Measurements from ENCODE around the gene NEK4.

The NEK4 gene

DNA sequence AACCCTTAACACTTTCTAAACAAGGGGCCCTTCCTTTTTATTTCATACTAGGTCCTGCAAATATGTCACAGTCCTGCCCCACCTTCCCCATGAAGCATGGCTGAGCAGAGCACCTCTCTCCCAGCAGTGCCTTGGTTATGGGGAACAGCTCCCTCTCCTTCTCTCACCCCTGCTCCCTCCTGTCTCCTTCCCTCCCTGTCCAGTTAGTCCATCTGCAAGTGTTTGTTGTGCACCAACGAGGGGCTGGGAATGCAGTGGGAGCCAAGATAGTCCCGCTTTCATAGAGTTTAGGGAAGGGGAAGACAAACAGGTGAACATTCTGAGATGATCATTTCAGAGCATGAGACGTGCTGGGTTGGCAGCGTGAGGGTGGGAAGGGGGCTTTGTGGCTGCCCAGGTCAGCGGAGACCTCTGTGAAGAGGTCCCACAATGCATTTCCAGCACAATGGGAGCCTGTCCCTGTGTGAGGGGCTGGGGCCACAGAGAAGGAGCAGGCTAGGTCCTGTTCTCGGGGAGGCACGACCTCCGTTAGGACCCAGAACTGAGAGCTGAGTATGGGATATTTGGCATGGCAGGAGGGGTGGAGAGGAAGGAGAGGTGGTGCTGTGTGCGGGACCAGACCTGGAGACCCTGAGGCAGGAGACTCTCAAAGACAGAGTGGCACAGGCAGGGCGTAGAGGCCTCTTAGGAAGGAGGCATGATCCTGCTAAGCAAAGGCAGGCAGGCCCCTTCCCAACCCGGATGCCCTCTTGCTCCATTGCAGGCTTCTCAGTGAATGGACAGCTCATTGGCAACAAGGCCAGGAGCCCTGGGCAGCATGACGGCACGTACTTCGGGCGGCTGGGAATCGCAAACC is 18.4 kb upstream of the NEK4 start:
- no peak for TF ChIP-seq POLR2A (IDR thresholded peaks at IDR 0.05; ENCODE audit: low read depth, low read length)
- DNase-seq (ENCODE audit: insufficient read length, low spot score) = no peak
- no peak for FAIRE-seq

DNA sequence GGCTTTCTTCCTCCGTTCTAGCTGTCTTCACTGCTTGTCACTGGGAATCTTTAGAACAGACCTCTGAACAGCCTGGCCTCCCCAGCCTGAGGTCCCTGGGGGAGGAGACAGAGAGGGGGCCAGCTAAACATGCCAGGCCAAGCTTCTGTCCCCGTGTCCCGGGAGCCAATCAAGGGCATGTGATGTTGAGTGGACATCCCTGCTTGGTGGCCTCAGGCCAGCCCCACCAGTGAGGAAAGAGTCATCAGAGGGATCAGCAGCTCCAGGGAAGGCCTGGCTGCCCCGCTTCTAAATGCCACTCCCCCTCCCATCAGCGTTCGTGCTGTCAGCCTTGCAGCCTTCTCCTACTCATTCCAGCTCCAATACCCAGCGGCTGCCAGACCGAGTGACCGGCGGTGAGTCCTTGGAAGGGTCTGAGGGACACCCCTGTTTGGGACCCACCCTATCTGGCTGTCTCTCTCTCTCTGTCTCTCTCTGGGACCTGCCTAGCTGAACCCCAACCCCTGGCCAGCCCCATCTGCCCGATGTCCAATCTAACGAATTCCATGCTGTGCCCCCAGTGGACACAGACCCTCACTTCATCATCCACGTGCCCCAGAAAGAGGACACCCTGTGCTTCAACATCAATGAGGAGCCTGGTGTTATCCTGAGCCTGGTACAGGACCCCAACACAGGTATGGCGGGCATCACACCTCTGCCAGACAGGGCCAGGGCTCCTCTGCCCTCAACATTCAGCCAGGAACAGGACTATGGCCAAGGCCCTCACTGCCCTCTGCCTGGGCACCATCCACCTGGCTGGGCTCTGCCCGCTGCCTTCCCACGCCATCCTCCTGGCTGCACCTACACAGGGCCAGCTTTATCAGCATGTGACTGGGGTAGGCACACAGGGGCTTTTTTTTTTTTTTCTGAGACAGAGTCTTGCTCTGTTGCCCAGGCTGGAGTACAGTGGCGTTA is 17.2 kb upstream of the NEK4 start:
- TF ChIP-seq POLR2A (IDR thresholded peaks at IDR 0.05; ENCODE audit: low read depth, low read length) = no peak
- DNase-seq (ENCODE audit: insufficient read length, low spot score) (no peak), FAIRE-seq (no peak)

DNA sequence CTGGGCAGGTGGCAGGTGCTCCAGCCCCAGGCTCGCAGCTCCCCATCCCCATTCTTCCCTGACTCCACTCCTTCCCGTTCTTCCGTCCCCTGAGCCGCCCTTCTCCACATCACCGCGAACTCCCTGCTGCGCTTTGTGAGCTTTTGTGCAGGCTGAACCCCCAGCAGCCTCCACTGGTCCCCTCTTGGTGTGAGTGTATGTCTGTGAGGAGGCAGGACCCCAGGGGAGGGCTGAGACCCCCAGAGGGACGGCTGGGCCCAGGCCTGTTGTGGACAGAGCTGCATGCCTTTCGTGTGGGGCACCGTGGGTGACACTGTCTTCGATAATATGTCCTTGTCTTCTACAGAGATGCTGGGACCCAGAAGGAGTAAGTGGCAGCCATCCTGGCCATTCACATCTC is 16.5 kb upstream of the NEK4 start:
- no peak for TF ChIP-seq POLR2A (IDR thresholded peaks at IDR 0.05; ENCODE audit: low read depth, low read length)
- no peak for DNase-seq (ENCODE audit: insufficient read length, low spot score)
- no peak for FAIRE-seq

DNA sequence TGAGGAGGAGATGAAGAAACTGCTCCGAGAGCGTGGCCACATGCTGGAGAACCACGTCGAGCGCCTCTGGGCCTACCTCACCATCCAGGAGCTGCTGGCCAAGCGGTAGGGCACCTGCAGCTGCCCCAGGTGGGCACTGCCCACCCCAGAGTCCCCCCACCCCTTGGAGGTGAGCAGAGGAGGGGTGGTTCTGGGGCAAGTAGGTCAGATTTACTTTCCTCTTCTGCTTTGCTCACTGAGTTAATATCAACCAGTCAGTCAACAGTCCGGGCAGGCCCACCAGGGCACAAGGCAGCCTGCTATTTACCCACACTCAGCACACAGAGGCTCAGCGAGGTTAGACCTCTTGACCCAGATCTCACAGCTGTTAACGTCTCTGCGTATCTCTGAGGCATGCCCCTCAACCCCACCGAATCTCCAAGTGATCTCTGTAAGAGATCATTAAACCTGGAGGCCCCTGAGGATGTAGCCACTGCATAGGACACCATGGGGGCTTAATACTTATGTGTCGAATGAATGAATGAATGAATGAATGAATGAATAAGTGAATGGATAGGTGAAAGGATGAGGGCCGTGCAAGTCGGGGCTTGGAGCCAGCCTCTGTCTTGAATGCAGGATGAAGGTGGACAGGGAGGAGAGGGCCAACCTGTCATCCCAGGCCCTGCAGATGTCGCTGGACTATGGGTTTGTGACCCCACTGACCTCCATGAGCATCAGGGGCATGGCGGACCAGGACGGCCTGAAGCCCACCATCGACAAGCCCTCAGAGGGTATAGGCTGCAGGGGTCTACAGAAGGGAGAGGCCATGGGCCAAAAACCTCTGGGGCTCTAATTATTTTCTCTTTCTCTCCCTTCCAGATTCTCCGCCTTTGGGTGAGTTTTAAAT is 15.8 kb upstream of the NEK4 start:
- no peak for TF ChIP-seq POLR2A (IDR thresholded peaks at IDR 0.05; ENCODE audit: low read depth, low read length)
- DNase-seq (ENCODE audit: insufficient read length, low spot score) = no peak
- FAIRE-seq = no peak

DNA sequence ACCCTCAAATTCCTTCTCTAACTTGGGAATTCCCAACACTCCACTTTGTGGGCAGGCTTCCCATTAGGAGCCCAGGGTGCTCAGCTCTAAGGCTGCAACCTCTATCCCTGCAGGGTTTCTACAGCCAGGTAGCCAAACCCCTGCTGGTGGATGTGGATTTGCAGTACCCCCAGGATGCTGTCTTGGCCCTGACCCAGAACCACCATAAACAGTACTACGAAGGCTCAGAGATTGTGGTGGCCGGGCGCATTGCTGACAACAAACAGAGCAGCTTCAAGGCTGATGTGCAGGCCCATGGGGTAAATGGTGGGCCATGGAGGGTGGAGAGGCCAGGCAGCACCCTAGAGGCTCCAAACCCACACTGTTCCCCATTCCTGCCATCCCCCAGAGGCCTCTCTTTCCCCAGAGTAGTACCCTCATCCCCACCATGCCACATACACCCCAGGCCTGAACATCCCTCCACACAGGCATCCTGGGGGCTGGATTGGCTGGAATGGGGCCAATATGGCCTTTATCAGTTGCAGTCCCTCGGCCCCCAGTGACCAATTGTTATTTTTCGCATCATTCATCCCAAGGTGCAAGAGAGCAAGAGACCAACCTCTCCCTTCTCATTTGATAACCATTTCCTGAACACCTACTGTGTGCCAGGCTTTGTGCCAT is 14.3 kb upstream of the NEK4 start:
- no peak for TF ChIP-seq POLR2A (IDR thresholded peaks at IDR 0.05; ENCODE audit: low read depth, low read length)
- FAIRE-seq = no peak
- DNase-seq (ENCODE audit: insufficient read length, low spot score) = no peak

DNA sequence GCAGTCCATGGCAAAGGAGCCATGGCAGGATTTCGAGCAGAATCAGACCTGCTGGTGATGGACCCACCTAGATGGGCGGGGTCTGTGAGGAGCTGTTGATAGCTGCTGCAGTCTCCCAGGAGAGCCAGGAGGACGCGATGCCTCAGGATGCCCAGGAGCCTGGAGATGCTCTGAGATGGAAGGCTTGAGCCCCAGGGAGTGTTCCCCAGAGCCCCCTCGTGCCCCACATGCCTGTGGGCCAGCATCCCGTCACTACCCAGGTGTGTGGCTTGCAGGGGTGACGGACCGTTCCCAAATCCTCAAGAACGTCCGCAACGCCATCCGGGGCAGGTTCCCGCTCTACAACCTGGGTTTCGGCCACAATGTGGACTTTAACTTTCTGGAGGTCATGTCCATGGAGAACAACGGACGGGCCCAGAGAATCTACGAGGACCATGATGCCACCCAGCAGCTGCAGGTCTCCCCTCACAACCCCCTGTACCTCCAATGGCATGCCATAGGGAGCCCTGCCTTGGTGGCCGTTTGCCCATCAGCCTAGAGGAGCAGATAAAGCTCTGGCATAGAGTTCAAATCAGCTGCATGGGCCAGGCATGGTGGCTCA is 13.4 kb upstream of the NEK4 start:
- no peak for TF ChIP-seq POLR2A (IDR thresholded peaks at IDR 0.05; ENCODE audit: low read depth, low read length)
- DNase-seq (ENCODE audit: insufficient read length, low spot score) = no peak
- FAIRE-seq = no peak

DNA sequence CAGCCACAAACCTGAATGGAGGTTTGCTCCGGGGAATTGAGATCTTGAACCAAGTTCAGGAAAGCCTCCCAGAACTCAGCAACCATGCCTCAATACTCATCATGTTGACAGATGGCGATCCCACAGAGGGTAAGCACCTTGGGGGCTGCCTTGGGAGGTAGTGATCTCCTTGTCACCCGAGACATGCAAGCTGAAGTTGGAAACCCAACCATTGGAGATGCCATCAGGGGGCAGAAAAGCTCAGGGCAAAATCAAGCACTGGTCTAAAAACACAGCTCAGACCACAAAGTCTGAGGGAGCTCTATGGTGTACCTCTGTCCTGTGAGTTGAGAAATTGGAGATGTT is 12.4 kb upstream of the NEK4 start:
- TF ChIP-seq POLR2A (IDR thresholded peaks at IDR 0.05; ENCODE audit: low read depth, low read length) = no peak
- FAIRE-seq (no peak), DNase-seq (ENCODE audit: insufficient read length, low spot score) (no peak)

DNA sequence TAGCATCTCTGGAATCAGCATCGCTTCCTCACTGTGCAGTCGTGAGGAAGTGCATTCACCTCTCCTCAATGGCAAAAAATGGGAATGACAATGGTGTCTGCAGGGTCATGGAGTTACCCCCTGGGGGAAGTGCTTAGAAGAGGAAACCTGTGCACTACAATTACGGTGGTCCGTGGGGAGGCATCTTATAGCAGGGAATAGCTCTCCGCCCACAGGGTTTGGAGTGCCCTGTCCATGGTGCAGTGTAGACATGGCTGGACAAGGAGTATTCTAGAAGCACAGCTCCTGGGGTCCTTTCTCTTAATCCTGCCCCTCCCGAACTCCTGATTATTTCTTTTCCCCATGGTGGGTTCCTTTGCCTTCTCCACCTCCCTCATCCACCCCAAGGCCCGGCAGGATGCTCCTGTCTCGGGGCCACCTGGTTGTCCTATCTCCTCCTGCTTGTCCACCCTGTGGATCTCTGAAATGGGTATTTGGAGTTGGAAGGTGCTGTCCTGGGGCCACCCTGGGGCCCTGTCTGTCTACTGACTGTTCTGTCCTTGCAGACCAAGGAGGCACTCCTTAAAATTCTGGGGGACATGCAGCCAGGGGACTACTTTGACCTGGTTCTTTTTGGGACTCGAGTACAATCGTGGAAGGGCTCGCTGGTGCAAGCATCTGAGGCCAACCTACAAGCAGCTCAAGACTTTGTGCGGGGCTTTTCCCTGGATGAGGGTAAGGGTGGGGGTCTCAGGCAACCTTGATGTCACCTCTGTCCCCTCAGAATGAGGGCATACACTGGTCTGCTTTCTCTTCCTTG is 11.9 kb upstream of the NEK4 start:
- TF ChIP-seq POLR2A (IDR thresholded peaks at IDR 0.05; ENCODE audit: low read depth, low read length) = no peak
- DNase-seq (ENCODE audit: insufficient read length, low spot score) (no peak), FAIRE-seq (no peak)

DNA sequence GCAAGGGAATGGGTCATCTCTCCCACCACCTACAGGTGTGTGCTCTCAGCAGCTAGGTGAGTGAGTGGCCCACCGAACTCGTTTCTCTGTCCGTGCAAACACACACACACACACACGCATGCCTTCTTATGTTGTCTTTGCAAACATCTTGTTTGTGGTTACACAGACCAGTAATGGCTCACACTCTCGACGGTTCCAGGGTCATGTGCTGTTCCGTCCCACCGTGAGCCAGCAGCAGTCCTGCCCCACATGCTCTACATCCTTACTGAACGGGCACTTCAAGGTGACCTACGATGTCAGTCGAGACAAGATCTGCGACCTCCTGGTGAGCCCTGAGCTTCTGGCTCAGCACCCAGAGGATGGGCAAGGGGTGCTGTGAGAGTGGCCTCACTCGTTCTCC is 11.0 kb upstream of the NEK4 start:
- TF ChIP-seq POLR2A (IDR thresholded peaks at IDR 0.05; ENCODE audit: low read depth, low read length) = no peak
- FAIRE-seq (no peak), DNase-seq (ENCODE audit: insufficient read length, low spot score) (no peak)

DNA sequence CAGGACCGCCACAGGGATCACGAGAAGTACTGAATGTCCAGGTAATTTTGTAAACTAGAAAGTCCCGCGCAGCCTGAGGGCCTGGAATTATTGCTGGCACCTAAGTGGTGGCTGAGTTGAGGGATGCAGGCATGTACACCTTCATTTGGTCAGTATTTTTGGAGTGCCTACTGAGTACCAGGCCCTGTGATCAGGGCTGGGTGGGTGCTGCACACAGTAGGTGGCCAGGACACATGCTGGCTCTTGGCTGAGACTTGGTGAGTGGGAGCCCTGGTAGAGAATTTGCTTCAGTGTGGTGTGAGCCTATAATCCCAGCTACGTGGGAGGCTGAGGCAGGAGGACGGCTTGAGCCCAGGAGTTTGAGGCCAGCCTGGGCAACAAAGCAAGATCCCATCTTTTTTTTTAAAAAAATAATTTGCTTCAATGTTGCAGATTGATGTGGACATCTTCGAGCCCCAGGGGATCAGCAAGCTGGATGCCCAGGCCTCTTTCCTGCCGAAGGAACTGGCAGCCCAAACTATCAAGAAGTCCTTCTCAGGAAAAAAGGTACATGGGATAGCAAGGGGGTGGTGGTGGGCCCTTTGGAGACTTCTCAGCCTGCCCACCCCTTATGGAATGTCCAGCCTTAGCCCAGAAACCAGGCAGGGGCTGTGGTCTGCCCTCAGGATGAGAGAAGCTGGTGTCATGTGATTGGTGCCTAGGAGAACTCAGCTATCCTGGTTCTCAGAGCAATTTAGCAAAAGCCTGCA is 9.3 kb upstream of the NEK4 start:
- no peak for TF ChIP-seq POLR2A (IDR thresholded peaks at IDR 0.05; ENCODE audit: low read depth, low read length)
- FAIRE-seq = no peak
- no peak for DNase-seq (ENCODE audit: insufficient read length, low spot score)

DNA sequence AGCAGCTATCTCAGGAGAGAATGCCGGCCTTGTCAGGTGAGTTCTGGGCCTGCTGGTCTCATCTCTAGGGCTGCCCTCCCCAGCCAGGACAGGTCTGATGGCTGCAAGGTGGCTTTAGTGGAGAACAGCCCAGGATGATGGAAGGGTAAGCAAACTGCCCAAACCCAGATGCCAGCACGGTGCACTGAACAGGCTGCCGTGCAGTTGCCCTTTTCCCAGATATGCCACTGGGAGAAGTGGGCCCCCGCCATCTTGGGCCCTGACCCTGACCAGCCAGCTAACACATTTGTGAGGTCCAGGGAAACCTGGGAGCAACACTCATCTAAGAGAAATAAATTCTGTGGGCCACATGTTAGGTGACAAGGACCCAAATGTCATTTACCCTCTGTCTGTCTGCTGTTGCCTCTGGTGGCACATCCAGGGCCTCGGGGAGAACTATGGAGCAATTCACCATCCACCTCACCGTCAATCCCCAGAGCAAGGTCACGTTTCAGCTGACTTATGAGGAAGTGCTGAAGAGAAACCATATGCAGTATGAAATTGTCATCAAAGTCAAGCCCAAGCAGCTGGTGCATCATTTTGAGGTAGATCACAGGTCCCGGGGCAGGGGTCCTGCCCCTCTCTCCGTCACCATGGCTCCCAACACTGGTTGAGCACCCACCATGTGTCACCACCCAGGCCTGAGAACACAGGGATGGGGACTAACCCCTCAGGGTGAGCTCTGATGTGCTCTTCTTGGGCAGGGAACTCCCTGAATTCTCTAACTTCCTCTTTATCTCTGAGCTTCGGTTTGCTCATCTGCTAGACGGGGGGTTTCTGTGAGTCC is 8.5 kb upstream of the NEK4 start:
- no peak for FAIRE-seq
- no peak for DNase-seq (ENCODE audit: insufficient read length, low spot score)

More for the DNA sequence above, 8.5 kb upstream of the NEK4 start:
- TF ChIP-seq POLR2A (IDR thresholded peaks at IDR 0.05; ENCODE audit: low read depth, low read length) = no peak

Measured in H54 (cell line).